T-helper 2 cell treated with Interferon-gamma antibody and Interleukin-4, amounts not matched to agents 100 ng/mL and 5 ng/mL, for 36 hours (primary cell): ENCODE measurements around the gene ITGB1BP1. TPM values are rescaled to one million over a fixed set of nuclear protein-coding genes. Genes with fewer than 3 reads are reported as not detected.

Experiments used
- intact Hi-C: fragments of 100-400 bp; cut with micrococcal nuclease; formaldehyde crosslinking; loops from one replicate; pipeline ENCODE4 v1.15.1; 2023
- total RNA-seq: library from RNA; stranded (reverse); gene quantifications from 2 replicates; pipeline ENCODE4 v1.2.3, GENCODE V29; 2022

The ITGB1BP1 gene
- total RNA-seq, 1 donor from 2014 or later: 129 TPM

DNA sequence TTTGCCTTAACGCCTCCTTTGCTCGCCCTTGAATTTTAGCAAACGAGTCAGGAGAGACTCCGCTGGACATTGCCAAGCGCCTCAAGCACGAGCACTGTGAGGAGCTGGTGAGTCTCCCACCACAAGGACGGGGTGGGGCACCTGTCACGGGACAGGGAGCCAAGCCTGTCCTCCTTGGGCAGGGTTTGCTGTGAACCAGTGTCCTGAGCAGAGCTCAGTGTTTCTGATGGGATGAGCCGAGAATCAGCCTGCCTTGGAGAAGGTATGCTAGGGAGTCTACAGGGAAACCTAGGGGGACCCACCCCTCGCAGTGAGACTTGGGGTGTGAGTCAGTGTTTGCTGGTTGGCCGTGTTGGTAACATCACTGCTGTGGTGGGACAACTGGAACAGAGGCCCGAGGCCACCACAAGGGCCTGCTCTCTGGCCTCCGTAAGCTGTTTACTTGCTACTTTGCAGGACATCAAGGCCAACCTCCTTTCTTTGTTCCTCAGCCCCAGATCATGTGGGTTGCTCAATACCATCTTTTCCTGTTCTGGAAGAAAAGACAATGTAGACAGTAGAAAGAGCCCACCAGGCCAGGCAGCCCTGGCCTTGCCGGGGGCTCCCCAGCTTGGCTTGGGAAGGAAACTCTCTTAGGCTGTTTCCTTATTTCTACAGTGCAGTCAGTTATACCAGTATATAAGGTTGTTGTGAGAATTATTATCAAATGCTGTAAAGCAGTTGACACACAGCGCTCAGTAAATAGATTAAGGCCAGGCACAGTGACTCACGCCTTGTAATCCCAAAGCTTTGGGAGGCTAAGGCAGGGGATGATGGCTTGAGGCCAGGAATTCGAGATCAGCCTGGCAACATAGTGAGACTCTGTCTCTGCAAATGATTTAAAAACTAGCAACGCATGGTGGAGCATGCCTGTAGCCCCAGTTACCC lies 42.4 kb downstream of the ITGB1BP1 start:
- intact Hi-C loops: no loop called here

DNA sequence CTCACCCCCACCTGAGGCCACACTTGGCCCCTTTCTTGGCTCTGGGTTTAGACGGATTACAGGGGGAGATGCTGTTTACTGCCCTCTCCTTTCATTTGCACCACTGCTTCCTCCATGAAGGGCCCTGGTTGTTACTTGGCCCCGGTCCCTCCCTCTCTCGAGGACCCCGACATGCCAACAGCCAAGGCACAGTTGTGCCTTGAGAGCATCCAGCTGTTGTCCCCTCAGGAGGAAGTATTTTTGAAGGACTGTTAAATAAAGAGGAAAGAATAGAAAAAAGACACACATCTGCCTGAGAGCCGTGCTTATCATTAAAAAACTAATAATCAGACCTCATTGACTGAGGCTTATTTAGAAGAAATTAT lies 44.0 kb downstream of the ITGB1BP1 start:
- intact Hi-C loops: no loop called here

DNA sequence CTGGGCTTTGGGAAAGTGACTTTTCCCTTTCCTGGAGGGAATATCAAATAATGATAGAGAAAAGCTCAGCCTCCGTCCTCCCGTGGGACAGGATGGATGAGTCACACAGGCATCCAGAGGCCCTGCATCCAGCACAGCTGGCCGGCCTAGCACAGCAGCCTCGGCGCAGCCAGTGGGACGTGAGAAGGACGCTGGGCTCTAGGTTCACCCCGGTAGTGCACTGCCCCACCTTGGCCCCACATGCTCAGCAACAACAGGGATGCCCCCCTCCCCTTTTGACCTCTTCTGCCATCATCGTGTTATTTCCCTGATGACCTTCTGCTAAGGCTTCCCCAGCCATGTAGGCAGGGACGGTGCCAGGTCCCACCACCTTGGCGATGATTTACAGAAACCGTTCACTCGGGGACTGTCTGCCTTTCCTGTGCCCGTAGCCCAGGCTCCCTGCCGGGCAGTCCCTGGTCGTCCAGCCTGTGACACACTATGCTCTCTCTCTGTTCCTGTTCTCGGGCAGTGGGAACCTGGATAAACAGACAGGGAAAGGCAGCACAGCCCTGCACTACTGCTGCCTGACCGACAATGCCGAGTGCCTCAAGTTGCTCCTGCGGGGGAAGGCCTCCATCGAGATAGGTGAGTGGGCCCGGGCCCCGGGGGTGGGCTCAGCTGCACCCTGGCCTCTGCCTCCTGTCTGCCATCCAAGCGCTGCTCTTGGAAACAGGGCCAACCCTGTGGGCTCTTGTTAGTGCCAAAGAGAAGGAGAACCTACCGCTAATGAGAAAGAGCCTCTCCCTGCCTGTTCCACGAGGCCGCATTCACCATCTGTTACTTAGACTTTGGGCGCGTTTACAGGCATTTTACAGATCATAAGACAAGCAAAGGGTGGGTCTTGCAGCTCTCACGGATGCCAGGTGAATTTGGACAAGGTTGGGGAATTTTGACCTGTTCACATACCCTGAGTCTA lies 44.6 kb downstream of the ITGB1BP1 start:
- intact Hi-C loops: no loop called here

DNA sequence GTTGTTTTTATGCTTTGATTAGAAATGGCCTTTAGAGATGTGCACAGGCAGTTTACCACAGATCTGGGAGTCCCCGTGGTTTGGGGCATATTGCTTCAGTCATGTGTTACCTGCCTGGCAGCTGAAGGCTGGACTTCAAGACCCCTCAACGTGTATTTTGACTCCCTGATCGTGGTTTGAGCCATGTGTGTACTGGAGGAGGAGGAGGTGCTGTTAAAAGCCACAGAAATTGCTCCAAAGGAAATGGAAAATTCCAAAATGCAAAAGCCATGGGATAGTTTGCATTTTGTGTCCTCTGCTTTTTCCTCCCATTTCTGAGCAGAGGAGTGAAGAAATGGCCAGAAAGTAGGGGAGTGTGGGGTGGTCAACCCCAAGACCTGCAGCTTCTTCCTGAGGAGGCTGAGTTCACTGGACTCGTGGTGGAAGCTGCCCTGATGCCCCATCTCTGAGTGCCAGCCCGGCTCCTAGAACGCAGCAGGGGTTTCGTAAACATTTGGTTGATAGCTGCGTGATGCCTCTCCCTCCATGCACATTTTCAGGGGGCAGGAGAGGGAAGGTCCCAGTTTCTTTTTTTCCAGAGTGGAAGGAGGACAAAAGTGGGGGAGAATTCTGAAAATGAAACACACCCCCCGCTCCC lies 45.7 kb downstream of the ITGB1BP1 start:
- intact Hi-C loops: no loop called here

DNA sequence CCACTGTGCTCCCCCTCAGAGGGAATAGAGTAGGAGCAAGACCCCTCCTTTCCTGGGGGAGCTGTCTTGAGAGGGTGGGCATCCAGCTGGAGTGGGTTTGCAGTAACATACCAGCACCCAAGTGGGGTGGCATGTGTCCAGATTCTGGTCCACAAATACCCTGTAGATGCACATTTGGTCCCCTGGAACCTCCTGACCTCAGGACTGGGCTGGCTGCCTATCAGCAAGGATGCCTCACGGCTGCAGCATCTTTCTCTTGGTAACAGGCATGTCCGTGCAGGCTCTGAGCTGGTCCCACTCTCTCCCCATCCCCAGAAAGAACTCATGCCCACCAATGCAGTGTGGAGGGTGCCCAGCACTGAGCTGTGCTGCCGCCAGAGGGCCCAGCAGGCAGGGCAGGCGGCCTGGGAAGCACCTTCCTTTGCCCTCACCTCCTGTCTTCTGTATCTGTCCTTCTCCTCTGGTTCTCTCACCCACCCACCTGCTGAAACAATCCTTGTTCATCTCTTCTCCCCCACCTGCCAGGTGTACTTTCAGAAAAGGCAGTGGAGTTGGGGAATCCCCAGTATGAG lies 47.4 kb downstream of the ITGB1BP1 start:
- intact Hi-C loops: no loop called here

DNA sequence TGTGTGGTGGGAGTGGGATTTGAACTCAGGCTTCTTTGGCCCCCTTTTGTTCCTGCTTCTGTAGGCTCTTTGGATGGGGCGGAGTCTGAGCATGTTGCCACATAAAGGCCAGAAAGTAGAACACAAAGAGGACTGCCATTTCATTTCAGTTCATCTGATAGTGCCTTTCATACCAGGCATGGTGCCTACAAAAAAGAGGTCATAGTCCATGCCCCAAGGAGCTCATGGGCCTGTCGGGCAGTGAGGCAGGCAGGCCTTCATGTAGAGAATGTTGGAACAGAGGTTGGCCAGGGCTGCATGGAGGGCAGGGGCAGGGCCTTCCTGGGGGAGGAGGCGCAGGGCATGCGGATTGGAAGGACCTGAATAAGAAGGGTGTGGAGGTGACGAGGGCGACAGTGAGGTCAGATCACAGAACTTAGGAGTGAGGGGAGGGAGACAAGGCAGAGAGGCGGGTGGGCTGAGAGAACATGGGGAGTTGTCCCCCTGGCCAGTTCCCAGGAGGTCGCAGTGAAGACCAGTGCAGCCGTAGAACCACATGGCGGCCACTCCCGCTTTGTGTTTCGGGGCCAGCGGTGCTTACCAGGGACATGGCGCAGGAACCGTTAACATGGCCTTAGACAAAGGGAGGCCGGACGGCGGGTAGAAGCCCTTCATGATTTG lies 49.1 kb downstream of the ITGB1BP1 start:
- intact Hi-C loops: no loop called here

DNA sequence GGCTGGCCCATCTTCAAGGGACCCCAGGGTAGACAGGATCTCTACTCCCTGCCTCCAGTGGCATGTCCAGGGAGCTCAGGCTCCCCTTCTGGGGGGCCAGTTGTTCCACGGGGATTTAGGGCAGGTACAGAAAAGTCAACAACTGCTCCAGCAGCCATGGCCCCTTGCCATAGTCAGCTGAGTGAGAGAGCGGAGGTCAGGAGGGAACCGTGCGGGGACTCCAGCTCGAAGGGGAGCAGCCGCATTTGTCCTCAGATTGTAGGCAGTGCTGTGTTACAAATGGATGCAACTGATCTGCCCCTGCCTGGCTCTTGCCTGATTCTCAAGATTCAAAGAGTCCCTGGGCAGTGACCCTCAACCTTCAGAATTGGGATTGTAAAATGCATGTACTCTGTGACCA lies 49.9 kb downstream of the ITGB1BP1 start:
- intact Hi-C loops: no loop called here

DNA sequence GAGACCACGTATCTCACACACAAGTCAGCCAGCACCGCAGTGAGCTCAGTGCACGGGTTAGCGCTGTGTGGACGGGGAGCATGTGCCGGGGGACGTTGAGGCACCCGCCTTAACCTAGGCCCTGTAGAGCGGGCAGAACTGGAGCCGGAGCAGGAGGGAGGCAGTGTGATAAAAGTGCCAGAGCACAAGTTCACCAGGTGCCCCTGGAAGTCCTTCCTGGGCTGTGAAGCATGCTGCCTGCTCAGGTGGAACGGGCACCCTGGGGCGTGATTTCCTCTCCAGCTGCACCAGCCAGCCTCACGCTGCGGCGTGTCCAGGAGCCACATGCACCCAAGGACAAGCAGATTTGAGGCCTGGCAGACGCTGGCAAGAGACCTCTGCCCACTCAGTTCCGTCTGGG lies 50.3 kb downstream of the ITGB1BP1 start:
- intact Hi-C loops: no loop called here

DNA sequence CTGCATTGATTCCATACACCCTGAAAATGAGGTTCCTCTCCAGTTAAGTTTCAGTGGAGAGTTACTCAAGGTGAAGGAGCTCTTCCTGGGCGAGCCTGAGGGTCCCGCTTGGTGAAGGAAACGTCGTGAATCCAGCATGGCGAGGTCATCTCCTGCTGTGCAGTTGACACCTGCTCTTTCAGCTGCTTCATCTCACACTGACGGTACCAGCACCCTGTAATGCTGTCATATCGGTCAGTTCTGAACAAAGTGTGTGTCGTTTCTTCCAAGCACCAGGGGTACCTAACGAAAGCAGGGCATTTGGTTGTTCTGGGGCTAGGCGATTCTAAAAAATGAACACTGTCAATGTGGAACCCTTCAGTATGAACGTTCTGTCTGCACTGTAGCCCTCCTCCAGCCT lies 52.6 kb downstream of the ITGB1BP1 start:
- intact Hi-C loops: no loop called here

DNA sequence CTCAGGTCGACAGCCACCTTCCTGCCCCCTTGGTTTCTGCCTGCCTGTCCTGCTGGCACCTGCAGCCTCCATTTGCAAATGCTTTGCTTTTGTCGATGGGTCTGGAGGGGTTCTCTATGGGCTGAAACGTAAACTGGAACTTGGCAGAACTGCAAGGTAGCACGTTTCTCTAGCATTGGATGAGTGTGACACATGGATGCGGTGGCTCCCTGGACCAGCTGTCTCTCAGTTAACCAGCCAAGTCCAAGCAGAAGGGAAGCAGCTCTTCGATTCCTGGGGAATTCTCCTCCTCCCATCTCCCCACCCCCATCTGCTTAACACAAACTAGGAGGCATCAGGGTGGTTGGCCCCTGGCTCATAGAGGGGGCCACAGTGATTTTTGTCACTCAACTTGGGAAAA lies 57.3 kb downstream of the ITGB1BP1 start:
- intact Hi-C loops: no loop called here

DNA sequence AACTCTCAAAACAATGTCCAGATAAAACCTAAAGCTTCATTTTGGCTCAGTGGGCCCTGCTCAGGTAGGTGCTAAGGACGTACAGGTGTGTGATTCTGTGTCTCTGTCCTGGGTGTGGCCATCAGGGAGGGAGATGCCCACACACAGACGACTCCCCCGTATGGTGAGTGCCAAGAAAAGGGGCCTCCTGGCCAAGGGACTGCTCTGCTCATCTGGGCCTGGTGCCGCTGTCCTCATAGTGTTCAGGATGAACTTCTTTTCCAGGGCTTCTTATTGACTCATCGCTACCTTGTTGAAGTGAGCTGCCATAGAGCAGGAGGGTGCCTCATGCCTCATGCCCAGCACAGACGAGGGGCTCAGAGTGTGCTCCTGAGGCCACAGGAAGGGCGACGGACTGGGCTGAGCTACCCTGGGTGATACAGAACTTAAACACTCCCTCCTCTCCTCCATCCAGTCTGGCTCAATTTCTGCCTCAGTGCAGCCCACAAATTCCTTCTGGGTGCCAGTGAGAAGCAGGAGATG lies 57.8 kb downstream of the ITGB1BP1 start:
- intact Hi-C loops: no loop called here

DNA sequence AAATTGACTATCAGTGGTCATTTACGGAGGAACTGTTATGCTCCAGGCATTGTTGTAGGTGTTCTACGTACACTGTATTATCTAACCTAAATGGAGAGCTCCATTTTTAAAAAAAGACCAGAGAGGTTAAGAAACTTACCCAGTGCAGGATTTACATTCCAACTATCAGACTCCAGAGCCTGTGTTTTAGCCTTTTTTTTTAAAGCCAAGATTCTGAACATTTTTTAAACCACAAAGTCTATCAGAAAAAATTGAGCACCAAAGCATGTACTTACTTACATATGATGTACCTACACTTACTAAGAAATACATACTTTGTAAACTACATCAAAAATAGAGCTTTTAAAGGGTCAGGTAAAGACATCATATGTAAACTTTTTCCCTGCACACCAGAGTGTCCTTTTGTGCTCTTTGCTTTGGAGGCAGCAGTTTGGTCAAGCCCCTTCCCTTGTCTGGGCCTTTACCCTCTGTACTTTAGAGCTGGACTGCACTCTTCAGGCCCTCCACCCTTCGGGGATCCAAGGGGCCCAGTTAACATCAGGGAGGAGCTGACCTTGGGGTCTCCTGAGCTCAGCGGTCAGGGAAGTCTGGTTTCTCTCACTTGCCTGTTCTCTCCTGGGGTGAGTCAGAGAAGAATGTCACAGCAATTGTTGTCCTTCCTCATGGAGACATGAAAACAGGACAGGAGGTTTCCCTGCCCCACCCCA lies 58.4 kb downstream of the ITGB1BP1 start:
- intact Hi-C loops: no loop called here

DNA sequence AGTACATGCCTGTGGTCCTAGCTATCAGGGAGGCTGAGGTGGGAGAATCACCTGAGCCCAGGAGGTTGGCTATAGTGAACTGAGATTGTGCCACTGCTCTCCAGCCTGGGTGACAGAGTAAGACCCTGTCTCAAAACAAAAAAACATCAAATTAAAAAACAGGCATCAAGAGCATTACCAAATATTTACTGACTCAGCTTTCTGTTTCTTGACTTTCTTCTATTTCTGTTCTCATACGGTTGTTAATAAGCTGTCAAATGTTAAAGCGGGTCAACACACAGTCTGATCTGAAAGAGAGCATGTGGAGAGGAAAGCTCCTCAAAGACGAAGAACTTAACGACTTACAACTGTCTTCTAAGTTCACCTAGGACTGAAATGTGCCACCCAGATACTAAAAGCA lies 59.0 kb downstream of the ITGB1BP1 start:
- intact Hi-C loops: no loop called here

DNA sequence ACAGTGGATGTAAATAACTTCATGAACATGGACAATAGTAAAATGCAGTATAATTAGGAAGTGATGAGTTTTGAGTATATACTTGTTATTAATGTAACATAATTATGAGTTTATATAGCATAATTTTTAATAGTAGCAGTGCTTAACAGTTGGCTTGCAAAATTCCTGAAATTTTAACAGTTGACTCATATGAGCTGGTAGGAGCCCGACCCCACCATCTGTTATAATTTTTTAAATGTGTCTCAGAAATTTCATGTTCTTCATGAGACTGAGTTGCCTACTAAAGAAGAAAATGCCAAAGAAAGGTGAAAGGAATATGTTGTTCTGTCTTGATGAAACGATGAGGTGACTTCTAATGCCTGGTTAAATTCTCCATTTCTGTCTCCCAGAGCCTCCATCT lies 62.6 kb downstream of the ITGB1BP1 start:
- intact Hi-C loops: no loop called here

DNA sequence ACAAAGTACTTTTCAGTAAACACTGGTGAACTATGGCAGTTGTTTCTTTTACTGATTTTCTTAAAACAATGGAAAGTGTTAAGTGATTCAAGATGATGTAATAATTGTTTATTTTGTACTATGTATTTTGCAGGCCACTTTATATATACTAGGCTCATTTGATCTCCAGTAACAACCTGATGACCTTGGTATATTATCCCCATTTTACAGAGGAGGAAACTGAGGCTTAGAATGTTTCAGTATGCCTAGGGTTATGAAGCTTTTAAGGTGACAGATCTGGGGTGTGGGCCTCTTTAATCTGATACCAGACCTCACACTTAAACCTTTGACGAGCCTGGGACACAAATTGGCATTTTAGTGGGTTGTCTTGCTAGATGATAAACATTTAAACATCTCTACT lies 63.2 kb downstream of the ITGB1BP1 start:
- intact Hi-C loops: no loop called here

DNA sequence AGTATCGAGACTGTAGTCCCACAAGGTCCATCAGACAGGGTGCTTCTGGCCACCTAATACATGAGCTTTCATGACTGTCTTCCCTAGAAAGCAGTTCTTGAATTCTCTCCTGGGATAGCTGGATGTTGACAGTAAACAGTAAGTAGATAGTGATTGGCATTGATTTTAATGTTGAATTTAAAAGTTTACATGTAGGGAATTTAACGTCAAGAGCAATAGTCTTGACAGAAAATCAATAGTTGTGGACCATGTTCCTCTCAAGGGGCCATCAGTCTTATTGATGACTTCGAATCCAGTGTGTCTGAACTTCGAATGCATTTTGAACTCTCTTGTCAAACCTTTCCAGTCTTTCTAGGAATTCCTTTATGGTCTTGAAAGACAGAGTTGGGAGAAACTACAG lies 63.9 kb downstream of the ITGB1BP1 start:
- intact Hi-C loops: no loop called here

DNA sequence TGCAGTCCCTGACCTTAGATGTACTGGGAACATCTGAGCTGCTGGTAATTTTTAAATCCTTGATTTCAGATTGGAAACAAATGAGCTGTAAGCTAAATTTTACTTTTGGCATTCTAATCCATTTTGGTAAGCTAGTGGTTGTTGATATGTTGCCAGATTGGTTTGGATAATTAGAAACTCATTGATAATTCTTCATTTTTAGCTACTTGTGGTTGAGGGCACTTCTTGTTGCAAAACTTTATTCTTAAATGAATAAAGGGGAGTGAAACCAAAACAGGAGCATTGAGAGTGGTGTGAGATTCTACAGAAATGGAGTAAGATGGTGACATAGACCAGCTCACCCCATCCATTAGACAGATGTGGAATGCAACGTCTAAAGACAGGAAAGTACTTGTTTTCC lies 64.5 kb downstream of the ITGB1BP1 start:
- intact Hi-C loops: no loop called here

DNA sequence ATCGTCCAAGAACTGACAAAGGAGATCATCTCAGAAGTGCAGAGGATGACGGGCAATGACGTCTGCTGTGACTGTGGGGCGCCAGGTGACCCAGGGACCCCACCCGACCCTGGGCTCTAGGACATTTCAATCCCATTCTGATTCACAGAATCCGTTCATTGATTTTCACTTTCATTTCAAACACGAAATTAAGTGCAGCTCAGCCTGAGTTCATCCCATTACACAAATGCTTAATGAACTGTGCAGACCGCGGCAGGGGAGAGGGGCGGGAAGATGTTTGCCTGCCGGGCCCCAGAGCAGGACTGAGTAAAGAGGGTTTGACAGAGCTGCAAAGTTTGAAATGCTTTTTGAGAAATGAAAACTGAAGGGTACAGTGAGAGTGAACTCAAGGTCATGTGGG lies 67.1 kb downstream of the ITGB1BP1 start:
- intact Hi-C loops: no loop called here

DNA sequence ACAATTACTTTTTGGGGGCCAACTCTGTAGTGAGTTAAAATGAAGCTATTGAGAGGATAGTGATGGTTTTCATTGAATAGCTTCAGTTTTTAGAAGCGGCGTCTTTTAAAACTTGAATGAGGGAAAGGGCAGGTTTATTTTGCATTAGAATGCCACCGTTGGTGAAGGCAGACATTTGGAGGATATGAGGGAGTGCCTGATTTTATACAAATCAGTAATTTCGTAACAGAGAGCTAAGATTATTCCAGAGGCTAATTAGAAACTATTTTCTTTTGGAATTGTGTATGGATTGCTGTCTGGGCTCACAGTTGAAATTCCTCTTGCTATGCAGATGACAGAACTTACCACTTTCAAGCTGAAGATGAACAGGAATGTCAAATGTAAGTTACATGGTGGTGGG lies 67.6 kb downstream of the ITGB1BP1 start:
- intact Hi-C loops: no loop called here

DNA sequence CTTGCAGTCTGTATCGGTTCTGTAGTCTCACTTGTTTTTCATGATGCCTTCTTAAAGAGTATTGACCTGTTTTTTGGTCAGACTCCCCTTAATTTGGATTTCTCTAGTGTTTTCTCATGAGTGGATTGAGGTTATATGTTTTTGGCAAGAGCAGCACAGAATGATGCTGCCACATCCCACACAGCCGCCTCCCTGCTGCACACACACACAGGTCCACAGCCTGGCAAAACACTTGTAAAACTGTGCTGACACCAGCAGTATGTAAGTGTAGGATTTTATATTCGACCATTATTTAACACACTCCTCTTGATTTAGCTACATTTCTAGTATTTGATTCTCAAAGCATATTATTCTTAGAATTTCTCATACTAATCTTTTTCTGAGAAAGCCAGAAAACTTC lies 68.1 kb downstream of the ITGB1BP1 start:
- intact Hi-C loops: no loop called here
